ENCODE measurements around the gene GMEB1.

DNA sequence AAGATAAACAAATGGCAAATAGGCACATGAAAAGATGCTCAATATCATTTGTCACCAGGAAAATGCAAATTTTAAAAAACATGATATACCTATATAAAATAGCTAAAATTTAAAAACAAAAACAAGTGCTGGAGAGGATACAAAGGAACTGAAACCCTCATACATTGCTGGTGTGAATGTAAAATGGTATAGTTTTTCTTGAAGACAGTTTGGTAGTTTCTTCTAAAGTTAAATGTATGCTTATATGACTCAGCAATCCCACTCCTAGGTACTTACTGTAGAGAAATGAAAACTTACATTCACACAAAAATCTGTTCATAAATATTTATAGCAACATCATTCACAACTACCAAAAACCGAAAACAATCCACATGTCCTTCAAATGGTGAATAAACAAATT lies 36.9 kb upstream of the GMEB1 start:
- no peak for TF ChIP-seq EZH2phosphoT487 (IDR thresholded peaks at IDR 0.05; ENCODE audit: insufficient read depth, low read depth)
- TF ChIP-seq EZH2 (IDR thresholded peaks at IDR 0.05; ENCODE audit: insufficient read depth, poor library complexity, severe bottlenecking), result no peak
